Activated CD8-positive, alpha-beta memory T cell treated with anti-CD3 and anti-CD28 coated beads for 1 hour (primary cell): ENCODE measurements around the gene TRIM41.
"Not testable (repeated sequence)": the region's sequence is repeated elsewhere in the genome, so short reads cannot be mapped to it uniquely, and the experiment has no call there.

Source experiments
- DNase-seq, 2 donors: peaks; one replicate each; pipeline ENCODE4 v3.0.0-alpha.2; 2020; ENCODE audit warnings: low read depth in 1 of 2; ENCODE audit errors: extremely low read depth in 1 of 2

The TRIM41 gene

GRCh38 chr5:181282874-181283273 is 59.8 kb downstream of the TRIM41 start:
- DNase-seq: no peak

GRCh38 chr5:181283347-181283746 is 60.3 kb downstream of the TRIM41 start:
- DNase-seq: no peak

GRCh38 chr5:181283841-181284755 is 61.0 kb downstream of the TRIM41 start:
- not testable (repeated sequence) for DNase-seq
